NCI-H187 (cell line): ENCODE data around the gene NR2F1.
A peak's percentile ranks its signal among the peaks of the same experiment; 100 is the strongest.

ENCODE experiments used
- DNase-seq, 2 experiments: peaks; one replicate each; lab custom pipeline; 2025; lab: John Stamatoyannopoulos, UW

NR2F1 gene

GRCh38 chr5:93604644-93605515 is 21.9 kb downstream of the NR2F1 start:
- DNase-seq = no peak

DNA sequence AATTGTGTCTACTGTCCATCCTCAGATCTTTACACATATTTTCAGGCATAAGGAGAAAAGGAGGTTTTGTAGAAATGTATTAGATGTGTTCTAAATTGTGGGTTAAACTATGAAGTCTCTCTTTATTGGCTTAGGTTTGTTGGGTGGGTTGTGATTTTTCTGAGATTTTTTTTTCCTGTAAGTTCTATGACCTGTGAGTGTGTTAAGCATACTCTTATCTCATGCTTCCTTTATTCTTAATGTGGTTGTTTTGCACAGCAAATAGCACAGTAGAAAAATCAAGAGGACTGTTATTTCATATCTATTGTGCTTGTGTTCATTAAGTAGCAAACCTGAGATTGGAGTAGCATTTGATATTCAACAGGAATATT is 23.3 kb downstream of the NR2F1 start:
- DNase-seq = no peak

DNA sequence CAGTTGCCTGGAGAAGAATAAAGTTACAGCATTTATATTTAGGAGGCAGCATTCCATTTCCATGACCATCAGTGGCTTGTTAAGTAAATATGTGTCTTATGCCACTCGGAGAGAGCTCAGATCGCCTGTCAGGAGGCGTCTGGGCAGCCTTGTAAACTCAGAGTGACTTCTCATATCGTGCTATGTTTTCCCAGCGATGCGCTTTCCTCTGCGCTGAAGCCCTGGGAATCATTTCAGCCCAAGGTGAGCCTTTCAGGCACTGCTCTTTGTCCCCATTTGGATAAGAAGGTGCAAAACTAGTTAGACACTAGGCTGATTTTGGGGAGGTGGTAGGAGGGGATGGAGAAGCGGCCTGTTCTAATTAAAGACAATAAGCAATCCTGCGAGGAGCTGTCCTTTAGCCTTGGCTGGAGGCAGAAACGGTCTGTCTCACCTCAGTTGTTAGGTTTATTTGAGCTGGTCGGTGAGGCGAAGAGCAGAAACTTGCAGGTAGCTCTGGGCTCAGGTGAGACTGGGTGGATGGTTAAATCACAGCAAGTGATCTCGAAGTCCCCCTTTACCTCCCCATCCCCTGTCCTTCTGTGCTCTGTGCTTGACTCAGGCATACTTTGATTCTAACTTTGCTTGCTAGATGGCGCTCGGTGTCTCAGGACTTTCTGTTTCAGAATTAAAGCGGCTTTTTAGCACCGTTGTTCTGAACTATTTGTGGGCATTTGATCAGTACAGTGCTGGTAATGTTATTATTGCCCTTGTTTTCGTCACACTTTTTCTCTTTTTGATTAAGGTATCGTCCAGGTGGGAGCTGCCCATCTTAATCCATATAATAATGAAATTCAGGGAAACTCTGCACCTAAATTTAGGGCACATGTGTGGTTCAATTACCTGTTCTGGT is 24.6 kb downstream of the NR2F1 start:
- DNase-seq = no peak

DNA sequence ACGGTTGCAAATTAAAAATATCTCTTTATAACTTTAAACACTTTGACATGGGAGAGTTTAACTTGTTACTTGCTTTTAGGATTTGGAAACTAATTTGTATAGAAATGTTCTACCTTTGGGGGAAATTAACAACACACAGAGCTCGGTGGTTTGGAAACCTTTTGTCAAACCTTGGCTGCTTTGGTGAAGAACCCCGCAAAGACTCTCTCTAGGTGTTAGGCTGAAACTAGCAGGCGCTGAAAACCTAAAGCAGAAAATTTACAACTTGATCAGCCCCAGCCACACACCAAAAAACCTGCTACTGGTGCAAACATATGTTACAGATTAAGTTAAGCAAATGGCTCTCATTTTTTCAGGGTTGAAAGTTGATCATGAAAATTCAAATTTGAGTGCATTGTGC is 25.8 kb downstream of the NR2F1 start:
- no peak for DNase-seq

DNA sequence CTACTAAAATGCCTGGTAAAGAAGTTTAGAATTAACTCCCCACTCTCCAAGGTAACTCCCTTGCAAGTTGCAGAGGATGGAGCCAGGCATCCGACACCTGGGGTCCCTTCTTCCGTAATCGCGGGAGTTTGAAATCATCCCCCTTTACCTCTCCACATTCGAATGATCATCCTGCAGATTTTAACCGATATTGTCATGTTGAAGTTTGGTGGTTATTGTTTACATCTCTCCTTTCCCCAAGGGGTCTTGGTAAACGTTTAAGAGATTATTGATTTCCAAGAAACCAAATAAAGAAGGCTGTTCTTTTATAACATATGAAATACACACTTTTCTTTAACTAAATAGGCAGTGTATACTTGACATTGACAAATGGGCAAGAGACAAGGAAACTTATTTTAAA is 26.7 kb downstream of the NR2F1 start:
- DNase-seq = no peak

DNA sequence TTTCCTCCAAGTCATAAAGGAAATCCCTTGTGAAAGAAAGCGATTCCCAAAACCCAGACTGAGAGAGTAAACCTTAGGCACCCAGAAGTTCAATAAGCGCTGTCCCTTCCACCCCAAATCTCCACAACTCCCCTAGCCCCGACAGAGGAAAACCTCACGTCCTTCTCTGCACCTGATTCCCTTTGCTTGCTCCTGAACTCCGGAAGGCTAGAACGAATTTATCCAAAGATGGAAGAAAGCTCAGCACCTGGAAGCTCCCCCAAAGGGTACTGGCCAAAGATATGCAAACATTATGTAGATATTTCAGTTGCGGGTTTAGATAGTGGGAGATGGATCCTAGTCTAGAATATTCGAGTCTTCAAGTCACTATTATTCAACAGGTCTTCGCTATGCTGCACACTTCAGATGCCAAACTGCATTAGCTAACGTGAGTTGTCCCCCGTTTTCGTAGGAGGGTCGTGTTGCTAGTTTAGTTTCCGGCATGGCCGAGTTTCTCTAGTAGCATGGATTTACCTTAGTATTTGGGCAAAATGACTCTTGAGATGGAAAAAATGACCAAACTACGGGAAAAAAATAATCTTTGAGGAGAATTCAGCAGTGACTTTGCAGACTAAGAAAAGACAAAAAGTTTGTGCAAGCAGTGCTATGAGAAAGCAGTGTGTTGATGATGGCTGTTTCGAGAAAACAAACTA is 27.7 kb downstream of the NR2F1 start:
- no peak for DNase-seq

GRCh38 chr5:93611273-93611975 is 28.4 kb downstream of the NR2F1 start:
- DNase-seq = no peak

GRCh38 chr5:93611976-93612854 is 29.2 kb downstream of the NR2F1 start:
- no peak for DNase-seq

GRCh38 chr5:93612855-93613243 is 29.8 kb downstream of the NR2F1 start:
- DNase-seq = no peak

DNA sequence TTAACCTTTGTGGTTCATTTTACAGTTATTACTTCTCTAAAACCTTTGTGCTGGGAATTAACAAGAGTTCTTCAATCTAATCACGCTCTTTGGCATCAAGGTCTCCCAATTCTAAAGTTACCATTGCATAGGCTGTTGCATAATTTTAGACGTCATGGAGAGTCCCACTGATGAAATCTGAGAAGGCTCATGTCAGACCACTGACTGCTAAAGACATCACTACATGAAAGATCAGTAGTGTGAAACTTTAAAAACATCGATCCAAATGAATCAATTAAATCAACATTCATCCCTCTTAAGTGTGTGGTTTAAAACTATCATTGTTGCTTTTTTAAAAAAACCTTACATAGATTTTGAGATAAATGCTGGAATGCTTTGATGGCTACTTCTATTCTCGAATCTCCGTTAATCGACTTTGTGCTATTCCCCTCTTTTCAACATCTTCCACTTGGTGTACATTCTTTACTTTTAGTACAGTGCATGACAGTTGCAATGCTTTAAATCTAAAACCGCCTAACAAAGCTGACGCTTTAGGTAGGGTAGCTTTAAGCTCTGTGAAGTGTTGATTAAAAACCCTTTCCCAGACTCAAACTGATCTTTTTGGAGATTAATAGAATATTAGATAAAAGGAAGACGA is 33.6 kb downstream of the NR2F1 start:
- no peak for DNase-seq

DNA sequence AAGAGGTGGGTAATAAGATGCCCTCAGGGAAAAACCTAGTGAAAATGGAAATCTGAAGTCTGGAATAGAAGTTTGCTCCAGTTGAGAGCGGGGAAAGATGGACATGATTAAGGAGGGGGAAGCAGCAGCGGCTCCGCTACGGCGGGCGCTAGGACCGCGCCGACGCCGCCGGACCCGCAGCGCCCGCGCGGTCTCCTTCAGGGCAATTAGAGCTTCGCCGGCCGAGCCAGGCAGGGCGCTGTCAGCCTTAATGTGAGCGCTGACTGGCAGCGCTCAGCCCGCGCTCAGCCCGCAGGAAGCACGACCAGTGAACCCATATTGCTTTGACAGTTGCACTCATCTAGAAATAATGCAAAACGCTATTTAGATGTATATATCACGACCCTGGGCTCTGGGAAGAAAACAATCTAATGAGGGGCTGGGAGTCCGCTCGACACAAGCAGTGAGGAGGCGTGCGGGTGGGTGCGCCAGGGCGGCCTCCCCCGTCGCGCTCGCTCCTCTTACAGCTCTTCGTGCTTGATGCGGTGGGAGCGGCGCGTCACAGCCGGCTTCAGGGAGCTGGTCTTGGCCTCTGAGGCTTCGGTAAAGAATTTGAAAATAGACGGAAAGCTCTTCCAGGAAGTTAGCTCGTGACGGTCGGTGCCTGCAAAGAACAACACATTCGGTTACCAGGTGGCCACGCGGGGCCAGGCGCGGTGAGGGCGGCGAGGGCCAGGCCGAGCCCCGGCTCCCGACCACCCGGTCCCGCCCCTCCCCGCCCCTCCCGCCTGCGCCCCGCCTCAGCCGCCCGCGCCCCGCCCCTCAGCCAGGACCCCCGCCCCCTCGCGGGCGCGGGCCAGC is 37.7 kb downstream of the NR2F1 start:
- peak; percentile 43 to 44 for DNase-seq

DNA sequence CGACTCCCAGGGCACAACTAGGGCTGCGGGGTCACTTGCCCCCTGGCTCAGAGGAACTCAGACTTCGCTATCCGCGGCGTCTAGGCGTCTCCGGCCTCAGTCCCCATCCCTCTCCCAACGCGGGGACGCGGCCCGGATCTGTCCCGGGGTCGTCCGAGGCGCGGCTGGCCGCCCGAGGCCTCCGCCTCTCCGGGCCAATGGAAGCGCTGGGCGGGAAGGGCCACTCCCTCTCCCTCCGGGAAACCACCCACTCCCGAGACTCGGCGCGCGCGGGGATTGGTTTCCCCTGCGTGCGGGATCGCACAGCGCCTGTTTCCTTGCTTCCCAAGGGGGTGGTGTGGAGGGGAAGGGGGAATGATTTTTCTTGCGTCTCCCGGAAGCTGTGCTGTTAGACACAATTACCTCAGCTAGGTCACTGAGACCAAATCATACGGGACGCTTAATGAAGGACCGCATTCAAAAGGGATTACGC is 38.3 kb downstream of the NR2F1 start:
- peak; percentile 49 to 61 for DNase-seq

DNA sequence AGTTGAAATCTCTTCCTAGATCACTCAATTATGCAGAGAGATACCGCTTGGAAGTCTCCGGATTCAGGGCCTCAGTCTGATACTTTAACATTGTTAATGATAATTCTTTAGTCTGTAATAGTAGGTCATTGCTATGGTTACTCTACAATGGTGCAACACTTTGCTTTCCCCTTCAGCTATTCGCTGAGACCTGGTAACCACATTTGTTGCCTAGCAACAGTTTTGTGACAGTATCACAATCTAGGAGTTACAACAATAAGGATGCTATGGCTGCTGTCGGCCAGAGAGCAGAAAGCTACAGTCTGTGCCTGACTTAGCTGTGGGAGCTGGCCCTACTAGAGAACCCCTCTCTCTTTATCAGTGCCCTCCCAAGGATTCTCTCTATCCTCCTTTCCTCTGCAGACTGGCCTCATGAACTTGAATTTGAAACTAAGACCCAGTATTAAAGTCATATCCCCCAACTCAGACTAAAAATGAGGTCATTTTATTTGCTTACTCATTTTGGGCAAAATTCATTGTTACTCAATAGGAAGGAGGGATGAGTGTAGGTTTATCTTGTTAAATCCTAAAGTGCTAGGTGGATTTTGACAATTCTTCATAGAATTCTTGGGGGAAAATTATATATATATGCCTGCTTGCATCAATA is 39.3 kb downstream of the NR2F1 start:
- no peak for DNase-seq

DNA sequence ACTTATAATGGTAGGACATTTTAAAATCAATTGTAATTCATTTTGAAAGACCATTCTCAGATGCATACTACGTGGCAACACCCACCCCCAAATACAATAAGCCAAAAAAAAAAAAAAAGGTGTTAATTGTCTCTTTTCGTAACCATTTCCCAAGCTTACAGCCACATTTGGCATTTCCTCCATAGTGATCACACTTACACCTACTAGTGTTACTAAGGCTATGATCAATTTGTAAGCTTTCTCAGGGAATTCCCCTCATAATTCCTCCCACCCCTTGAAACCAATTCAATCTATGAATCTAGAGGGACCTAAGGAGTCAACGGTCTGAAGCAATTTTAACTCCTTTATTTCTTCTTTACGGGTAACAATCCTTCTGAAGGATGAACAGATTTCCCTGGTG is 40.1 kb downstream of the NR2F1 start:
- no peak for DNase-seq

- DNase-seq = no peak
Measured at GRCh38 chr5:93626801-93627200, 43.8 kb downstream of the NR2F1 start.

DNA sequence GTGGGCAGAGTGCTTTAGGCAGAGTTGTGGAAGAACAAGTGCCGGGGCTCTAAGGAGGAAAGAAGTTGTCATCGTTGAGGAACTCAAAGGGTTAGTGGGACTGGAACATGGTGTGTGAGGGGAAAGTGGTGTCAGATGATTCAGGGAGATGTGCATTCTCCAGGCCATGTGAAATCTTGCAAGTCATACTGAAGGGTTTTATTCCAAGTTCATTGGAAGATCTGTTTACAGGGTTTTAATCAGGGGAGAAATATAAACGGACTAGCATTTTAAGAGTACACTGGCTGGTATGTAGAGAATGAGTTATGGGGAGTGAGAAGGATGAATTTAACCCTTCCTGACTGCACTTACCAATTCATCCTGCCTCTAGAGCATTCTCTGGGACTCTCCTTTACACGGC is 49.3 kb downstream of the NR2F1 start:
- DNase-seq = no peak

DNA sequence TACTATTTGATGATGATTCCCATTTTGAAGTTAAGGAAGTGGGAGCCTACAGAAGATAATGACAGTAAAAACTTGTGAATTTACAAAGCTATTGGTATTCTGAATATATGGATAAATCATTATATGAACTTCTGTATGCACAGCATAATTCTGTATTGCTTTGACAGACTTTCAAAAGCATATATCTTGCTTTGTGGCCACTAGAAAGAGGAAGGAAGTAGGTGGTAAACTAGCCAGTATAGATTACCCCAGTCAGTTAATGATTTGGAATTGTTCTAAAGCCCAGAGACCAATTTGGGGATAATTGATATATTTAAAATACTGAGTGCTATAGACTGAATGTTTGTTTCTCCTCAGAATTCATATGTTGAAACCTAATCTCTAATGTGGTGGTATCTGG is 53.0 kb downstream of the NR2F1 start:
- no peak for DNase-seq

DNA sequence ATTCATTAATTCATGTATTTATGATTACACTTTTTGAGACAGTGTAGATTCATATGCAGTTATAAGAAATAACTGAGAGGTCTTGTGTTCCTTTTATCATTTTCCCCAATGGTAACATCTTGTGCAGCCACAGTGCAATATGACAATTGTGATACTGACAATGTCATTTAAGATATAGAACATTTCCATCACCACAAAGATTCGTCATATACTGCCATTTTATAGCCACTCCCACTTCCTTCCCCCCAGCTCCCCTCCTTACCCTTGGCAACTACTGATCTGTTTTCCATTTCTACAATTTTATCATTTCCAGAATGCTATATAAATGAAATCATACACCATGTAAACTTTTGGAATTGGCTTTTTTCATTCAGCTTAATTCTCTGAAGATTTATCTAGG is 53.8 kb downstream of the NR2F1 start:
- no peak for DNase-seq

- no peak for DNase-seq
Measured at GRCh38 chr5:93637697-93638096, 54.7 kb downstream of the NR2F1 start.
